Measurements from ENCODE around the gene LIMS2.

DNA sequence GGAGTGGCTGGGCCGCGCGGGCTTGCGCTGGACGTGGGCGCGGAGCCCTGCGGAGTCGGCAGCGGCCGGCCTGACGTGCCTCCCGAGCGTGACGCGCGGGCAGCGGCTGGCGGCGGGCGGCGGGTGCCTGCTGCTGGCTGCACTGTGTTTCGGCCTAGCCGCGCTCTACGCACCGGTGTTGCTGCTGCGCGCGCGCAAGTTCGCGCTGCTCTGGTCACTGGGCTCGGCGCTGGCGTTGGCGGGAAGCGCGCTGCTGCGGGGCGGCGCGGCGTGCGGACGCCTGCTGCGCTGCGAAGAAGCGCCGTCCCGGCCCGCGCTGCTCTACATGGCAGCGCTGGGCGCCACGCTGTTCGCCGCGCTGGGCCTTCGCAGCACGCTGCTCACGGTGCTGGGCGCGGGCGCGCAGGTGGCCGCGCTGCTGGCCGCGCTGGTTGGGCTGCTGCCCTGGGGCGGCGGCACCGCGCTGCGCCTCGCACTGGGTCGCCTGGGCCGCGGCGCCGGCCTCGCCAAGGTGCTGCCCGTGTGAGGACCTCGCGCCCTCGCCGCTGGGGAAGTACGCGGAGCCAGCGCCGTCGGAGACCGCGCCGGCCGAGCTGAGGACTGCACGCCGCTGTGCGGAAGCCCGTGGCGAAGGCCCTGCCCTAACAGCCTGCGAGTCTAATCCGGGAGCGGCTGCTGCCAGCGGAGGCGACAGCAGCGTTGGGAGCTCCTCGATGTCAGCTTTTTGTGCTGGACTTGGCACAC, 26.5 kb upstream of the LIMS2 start:
- TF ChIP-seq, protein P1, sequence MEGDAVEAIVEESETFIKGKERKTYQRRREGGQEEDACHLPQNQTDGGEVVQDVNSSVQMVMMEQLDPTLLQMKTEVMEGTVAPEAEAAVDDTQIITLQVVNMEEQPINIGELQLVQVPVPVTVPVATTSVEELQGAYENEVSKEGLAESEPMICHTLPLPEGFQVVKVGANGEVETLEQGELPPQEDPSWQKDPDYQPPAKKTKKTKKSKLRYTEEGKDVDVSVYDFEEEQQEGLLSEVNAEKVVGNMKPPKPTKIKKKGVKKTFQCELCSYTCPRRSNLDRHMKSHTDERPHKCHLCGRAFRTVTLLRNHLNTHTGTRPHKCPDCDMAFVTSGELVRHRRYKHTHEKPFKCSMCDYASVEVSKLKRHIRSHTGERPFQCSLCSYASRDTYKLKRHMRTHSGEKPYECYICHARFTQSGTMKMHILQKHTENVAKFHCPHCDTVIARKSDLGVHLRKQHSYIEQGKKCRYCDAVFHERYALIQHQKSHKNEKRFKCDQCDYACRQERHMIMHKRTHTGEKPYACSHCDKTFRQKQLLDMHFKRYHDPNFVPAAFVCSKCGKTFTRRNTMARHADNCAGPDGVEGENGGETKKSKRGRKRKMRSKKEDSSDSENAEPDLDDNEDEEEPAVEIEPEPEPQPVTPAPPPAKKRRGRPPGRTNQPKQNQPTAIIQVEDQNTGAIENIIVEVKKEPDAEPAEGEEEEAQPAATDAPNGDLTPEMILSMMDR (IDR thresholded peaks at IDR 0.05): no peak
- TF ChIP-seq POLR2A (IDR thresholded peaks at IDR 0.05) (no peak), POLR2AphosphoS5 (IDR thresholded peaks at IDR 0.05; ENCODE audit: insufficient read depth in 1 of 2, low read depth in 1 of 2) (peak in 1 of 2 donors; percentile 61)
